ENCODE results near the gene DENND2A.

DNA sequence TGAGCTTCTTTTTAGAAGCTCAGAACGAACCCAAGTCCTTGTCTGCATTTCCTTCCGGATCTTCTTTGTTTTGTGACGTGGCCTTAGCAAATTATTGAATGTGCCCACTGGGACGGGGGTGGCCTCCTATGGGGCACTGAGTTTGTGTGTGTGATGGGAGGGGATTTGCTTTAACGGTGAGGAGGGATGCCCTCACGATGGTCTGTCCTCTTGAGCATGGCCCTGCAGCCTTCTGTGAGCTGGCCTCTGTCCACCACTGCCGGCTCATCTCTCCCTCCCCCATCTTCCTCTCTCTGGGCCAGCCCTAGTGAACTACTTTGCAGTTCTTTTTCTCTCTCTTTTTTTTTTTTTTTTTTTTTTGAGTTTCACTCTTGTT is 98.4 kb downstream of the DENND2A start:
- TF ChIP-seq, protein P1, sequence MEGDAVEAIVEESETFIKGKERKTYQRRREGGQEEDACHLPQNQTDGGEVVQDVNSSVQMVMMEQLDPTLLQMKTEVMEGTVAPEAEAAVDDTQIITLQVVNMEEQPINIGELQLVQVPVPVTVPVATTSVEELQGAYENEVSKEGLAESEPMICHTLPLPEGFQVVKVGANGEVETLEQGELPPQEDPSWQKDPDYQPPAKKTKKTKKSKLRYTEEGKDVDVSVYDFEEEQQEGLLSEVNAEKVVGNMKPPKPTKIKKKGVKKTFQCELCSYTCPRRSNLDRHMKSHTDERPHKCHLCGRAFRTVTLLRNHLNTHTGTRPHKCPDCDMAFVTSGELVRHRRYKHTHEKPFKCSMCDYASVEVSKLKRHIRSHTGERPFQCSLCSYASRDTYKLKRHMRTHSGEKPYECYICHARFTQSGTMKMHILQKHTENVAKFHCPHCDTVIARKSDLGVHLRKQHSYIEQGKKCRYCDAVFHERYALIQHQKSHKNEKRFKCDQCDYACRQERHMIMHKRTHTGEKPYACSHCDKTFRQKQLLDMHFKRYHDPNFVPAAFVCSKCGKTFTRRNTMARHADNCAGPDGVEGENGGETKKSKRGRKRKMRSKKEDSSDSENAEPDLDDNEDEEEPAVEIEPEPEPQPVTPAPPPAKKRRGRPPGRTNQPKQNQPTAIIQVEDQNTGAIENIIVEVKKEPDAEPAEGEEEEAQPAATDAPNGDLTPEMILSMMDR (IDR thresholded peaks at IDR 0.05; ENCODE audit: low read length), result no peak
- no peak for TF ChIP-seq EZH2 (IDR thresholded peaks at IDR 0.05; ENCODE audit: borderline replicate concordance, low read length)

All from OCI-LY1 (cell line).